ENCODE measurements around the gene PLXDC2.

PLXDC2 gene

GRCh38 chr10:19908991-19909696, 92.9 kb downstream of the PLXDC2 start:
- DNase-seq, result no peak

- no peak for DNase-seq
Observed at GRCh38 chr10:19911886-19912285, 95.7 kb downstream of the PLXDC2 start.

- DNase-seq, result no peak
Observed at GRCh38 chr10:19913987-19914386, 97.8 kb downstream of the PLXDC2 start.

GRCh38 chr10:19915125-19915524, 98.9 kb downstream of the PLXDC2 start:
- no peak for DNase-seq

- no peak for DNase-seq
Observed at GRCh38 chr10:19915816-19916215, 99.6 kb downstream of the PLXDC2 start.

GRCh38 chr10:19917751-19918478, 101.7 kb downstream of the PLXDC2 start:
- no peak for DNase-seq

GRCh38 chr10:19918794-19919193, 102.6 kb downstream of the PLXDC2 start:
- no peak for DNase-seq

GRCh38 chr10:19919671-19920070, 103.4 kb downstream of the PLXDC2 start:
- no peak for DNase-seq

- no peak for DNase-seq
Observed at GRCh38 chr10:19920075-19920726, 104.0 kb downstream of the PLXDC2 start.

- DNase-seq, result no peak
Observed at GRCh38 chr10:19921300-19922140, 105.3 kb downstream of the PLXDC2 start.

GRCh38 chr10:19922236-19922963, 106.2 kb downstream of the PLXDC2 start:
- no peak for DNase-seq

GRCh38 chr10:19925064-19925463, 108.8 kb downstream of the PLXDC2 start:
- DNase-seq, result no peak

GRCh38 chr10:19928936-19929335, 112.7 kb downstream of the PLXDC2 start:
- DNase-seq, result no peak

GRCh38 chr10:19929506-19930140, 113.4 kb downstream of the PLXDC2 start:
- no peak for DNase-seq

- DNase-seq, result peak in 8 of 56 donors; percentile 5 to 68 (median 18)
Observed at GRCh38 chr10:19930936-19931893, 115.0 kb downstream of the PLXDC2 start.

- DNase-seq, result no peak
Observed at GRCh38 chr10:19931894-19932590, 115.8 kb downstream of the PLXDC2 start.

GRCh38 chr10:19932806-19933371, 116.7 kb downstream of the PLXDC2 start:
- DNase-seq, result no peak

GRCh38 chr10:19933772-19934171, 117.5 kb downstream of the PLXDC2 start:
- DNase-seq, result no peak

All from nucleus accumbens (tissue), 56 donors.